ENCODE data around the gene ADCK1.

DNA sequence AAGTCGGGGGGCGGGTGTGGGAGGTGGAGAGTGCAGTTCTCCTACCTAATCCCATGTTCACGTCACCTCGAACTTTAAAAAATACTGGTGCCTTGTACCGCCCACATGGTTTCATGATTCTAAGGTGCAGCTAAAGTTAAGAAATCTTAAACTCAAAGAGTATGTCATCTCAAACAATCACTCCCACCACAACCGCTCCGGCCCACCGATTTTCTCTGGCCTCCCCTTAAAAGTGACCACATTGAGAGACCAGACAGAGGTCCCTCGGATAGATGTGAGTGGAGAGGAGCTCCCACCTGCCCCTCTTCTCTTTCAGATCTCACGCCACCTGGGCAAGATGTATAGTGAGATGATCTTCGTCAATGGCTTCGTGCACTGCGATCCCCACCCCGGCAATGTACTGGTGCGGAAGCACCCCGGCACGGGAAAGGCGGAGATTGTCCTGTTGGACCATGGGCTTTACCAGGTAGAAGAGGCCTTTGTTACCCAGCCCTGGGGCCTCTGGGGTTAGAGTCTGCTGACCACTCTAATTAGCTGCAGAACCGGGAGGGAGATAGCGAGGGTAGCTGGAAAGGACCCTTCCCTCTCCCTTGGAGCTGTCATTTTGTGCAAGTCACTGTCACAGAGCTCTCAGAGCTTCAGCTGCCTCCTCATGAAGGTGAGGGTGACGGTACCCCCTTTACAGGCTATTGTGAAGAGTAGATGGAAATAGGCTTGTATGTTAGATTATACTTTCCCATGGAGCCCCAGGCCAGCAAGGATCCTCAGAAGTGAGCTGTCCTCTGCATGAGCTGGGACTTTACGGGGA is 124.4 kb downstream of the ADCK1 start:
- TF ChIP-seq ZNF274 (IDR thresholded peaks at IDR 0.05; ENCODE audit: low read depth, low read length) (no peak), YY1 (IDR thresholded peaks at IDR 0.05; ENCODE audit: insufficient read depth, insufficient read length) (no peak), SUZ12 (IDR thresholded peaks at IDR 0.05; ENCODE audit: extremely low read depth, insufficient read depth, insufficient read length) (no peak)

Measured in NT2/D1 (cell line).